ENCODE data around the gene HSPA1L.

The HSPA1L gene

GRCh38 chr6:31762878-31763618, 52.0 kb downstream of the HSPA1L start:
- DNase-seq = no peak

DNA sequence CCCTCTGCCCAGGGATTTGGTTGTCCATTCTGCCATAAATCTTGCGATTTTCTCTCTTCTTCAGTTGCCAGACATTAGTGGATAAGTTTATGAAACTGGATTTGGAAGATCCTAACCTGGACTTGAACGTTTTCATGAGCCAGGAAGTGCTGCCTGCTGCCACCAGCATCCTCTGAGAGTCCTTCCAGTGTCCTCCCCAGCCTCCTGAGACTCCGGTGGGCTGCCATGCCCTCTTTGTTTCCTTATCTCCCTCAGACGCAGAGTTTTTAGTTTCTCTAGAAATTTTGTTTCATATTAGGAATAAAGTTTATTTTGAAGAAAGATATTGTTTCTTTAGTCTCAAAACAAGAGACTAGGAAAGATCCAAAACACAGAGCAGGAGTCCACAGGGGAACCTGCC, 52.7 kb downstream of the HSPA1L start, which contains the start of gene SAPCD1:
Gene SAPCD1 (plus strand): TSS at position 301 of the 400 bp plus-strand sequence. CDS start 399 bp downstream, outside the sequence.
- no peak for DNase-seq

- no peak for DNase-seq
Observed at GRCh38 chr6:31761343-31761742, 53.7 kb downstream of the HSPA1L start.

DNA sequence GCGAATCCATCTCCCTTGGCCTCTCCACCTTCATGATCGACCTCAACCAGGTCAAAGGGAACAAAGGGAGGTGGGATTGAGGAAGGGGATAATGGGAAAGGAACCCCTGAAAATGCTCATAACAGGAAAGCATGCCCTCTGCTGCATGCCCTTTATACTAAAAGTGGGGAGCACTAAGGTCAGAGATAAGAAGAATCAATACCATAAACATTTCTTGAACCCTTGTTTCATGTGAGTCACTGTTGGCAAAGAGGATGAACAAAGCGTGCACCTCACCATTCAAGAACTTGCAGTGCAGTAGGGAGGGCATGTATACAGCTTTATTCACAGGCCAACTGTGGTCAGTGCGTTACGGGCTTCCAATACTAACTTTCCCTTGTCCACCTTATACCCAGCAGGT, 54.3 kb downstream of the HSPA1L start:
- no peak for DNase-seq
